CD4-positive, alpha-beta T cell treated with Interleukin-12 subunit alpha and Interleukin-12 subunit beta, for 1 hour (primary cell): ENCODE results near the gene CENPN.
A peak's percentile ranks its signal among the peaks of the same experiment; 100 is the strongest.

Source experiments
- DNase-seq: peaks from one replicate; pipeline ENCODE4 v3.0.0-alpha.2; 2020

CENPN gene

GRCh38 chr16:81006813-81007695, at the start of gene CENPN, which contains the start of gene CMC2:
TSS of gene CENPN (plus strand) at chr16:81007214. CDS start at chr16:81011940, 4,726 bp downstream.
TSS of gene CMC2 (minus strand) at chr16:81006885. CDS start at chr16:80997394, 9,491 bp downstream.
- peak; percentile 98 for DNase-seq

- DNase-seq = no peak
Measured at GRCh38 chr16:80958284-80958683, 48.7 kb upstream of the CENPN start.

GRCh38 chr16:80962879-80963278, 44.1 kb upstream of the CENPN start:
- no peak for DNase-seq

- DNase-seq = no peak
Measured at GRCh38 chr16:80964351-80964750, 42.7 kb upstream of the CENPN start.

- DNase-seq = no peak
Measured at GRCh38 chr16:80966617-80967016, 40.4 kb upstream of the CENPN start.

GRCh38 chr16:80968386-80969113, 38.5 kb upstream of the CENPN start:
- no peak for DNase-seq

GRCh38 chr16:80969114-80969484, 37.9 kb upstream of the CENPN start:
- no peak for DNase-seq

GRCh38 chr16:80971819-80972218, 35.2 kb upstream of the CENPN start:
- DNase-seq = no peak

DNA sequence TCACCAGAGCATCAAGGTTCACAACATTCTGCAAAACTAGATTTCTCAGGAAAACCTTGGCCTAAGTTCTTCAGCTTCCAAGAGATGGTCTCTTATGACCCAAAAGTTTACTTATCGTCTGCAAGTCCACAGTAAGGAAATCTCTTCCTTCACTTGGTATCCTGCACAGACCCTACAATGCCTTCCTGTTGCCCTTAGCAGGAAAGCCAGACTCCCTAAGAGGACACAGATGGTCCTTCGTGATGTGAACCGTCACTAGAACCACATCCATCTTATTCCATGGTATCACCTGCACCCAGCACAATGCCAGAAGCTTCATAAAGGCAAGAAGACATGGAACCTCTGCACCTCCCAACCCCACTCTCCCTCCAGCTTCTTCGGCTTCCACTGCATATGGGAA, 34.4 kb upstream of the CENPN start:
- DNase-seq = no peak

- DNase-seq = no peak
Measured at GRCh38 chr16:80973991-80974390, 33.0 kb upstream of the CENPN start.

- DNase-seq = no peak
Measured at GRCh38 chr16:80974649-80975376, 32.2 kb upstream of the CENPN start.

GRCh38 chr16:80976946-80977345, 30.1 kb upstream of the CENPN start:
- DNase-seq = no peak

DNA sequence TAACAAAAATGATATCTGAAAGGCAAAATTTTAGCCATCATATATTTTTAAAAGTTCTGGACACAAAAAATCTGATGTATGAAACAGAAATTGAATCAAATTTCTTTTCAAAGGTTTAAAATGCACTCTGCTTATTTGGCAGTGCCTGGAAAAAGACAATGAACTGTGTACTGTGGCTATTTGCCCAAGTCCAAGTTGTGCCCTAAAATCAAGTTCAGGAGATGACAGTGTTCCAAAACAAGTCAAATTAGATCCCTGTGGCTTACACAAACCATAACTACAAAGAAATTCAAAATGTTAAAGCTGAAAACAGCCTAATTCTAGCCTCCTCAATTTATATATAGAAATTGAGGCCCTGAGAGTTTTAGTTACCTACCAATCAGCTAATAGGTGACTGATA, 25.9 kb upstream of the CENPN start:
- no peak for DNase-seq

GRCh38 chr16:80982646-80983045, 24.4 kb upstream of the CENPN start:
- DNase-seq = no peak

DNA sequence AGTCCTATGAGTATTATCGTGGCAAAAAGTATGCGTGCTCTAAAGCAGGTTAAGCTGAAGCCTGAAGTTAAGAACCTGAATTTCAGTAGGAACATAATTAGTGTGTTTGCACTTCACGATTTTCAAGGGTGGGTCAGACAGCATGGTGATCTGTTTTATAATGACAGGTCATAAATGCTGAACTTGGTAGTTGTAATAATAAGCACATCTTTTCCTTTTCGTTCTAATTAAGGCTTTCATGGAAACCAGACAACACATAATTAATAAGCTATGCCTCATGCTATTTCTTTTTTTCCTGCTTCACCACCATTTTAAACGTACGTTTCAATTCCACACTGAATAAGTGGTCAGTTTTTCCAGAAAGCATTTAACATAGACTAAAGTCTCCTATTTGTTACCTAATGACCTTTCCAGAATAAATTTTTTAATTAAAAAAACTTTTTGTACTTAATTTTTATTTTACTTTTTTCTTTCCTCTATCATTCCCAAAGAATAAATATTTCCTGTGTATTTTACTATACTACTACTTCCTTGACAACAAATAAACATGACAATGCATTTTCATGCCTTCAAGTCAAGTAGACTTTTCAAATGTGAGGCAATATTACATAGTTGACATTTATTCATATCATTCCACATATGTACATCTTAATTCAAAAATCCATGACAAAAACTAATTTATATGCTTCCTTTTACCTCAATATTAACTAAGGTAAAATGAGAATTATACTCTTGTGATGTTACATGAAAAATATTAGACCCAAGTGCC, 22.7 kb upstream of the CENPN start:
- DNase-seq = no peak

DNA sequence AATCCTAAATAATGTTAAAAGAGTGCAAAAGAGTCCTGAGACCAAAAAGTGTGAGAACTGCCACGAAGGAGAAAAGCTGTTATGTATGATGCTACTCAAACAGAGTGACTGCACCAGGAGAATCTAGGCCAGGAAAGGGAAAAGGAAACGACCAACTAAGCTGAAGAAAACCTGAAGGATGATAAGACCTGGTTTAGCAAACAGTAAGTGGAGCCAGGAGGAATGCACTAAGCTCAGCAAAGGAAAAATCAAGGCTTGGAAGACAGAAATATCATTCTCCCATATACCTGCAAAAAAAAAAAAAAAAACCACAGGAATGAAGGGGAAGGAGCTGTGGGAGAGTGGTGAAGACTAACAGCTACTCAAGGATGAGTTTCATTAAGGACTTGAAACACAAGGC, 21.4 kb upstream of the CENPN start:
- no peak for DNase-seq

DNA sequence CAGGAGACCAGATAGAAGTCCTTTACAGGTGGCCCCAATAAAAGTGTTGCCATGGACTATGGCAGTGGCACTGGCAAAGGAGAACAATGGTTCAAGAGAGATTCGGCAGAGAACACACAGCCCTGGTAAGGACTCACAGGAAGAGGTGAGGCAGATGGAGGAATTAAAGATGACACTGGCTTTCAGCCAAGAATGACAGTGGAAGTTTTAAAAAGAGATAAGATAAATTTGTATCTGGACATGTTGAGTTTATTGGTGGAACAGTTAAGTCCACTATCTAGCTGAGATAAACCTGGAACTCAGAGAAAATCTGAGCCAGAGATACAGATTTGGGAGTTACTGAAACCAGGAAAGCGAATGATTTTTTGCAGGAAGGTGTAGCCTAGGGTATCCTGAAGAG, 20.5 kb upstream of the CENPN start:
- no peak for DNase-seq

GRCh38 chr16:80988756-80989155, 18.3 kb upstream of the CENPN start:
- no peak for DNase-seq

- no peak for DNase-seq
Measured at GRCh38 chr16:80989801-80990200, 17.2 kb upstream of the CENPN start.

DNA sequence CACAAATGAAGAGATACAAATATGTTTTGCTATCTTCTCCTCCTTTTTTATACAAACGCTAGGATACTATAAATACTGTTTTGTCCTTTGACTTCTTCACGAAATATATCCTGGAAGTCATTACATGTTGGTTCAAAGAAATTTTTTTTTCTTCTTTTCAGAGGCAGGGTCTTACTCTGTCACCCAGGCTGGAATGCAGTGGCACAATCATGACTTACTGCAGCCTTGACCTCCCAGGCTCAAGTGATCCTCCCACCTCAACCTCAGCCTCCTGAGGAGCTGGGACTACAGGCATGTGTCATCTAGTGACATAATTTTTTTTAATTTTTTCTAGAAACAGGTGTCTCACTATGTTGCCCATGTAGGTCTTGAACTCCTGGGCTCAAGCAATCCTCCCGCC, 16.4 kb upstream of the CENPN start:
- no peak for DNase-seq

DNA sequence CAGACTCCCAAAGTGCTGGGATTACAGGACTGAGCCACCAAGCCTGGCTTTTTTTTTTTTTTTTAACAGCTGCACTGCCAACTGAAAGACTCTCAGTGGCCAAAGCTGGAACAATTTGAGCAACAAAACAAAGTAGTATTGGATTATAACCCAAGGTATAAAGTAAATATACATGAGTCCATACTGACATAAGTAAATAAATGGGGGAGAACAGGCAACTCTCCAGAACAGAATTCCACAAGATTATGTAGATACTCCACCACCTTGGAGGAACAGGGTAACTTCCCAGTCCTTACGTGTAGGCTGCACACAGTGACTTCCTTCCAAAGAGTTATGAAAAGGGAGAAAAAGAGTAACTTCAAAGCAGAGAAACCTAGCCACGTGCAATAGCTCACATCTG, 16.0 kb upstream of the CENPN start:
- DNase-seq = no peak

GRCh38 chr16:80991792-80992430, 15.1 kb upstream of the CENPN start:
- no peak for DNase-seq
